Measurements from ENCODE around the gene BAHCC1.

BAHCC1 gene

GRCh38 chr17:81386646-81387099 is 8.6 kb upstream of the BAHCC1 start:
- no peak for DNase-seq (ENCODE audit: low read depth, low spot score)

DNA sequence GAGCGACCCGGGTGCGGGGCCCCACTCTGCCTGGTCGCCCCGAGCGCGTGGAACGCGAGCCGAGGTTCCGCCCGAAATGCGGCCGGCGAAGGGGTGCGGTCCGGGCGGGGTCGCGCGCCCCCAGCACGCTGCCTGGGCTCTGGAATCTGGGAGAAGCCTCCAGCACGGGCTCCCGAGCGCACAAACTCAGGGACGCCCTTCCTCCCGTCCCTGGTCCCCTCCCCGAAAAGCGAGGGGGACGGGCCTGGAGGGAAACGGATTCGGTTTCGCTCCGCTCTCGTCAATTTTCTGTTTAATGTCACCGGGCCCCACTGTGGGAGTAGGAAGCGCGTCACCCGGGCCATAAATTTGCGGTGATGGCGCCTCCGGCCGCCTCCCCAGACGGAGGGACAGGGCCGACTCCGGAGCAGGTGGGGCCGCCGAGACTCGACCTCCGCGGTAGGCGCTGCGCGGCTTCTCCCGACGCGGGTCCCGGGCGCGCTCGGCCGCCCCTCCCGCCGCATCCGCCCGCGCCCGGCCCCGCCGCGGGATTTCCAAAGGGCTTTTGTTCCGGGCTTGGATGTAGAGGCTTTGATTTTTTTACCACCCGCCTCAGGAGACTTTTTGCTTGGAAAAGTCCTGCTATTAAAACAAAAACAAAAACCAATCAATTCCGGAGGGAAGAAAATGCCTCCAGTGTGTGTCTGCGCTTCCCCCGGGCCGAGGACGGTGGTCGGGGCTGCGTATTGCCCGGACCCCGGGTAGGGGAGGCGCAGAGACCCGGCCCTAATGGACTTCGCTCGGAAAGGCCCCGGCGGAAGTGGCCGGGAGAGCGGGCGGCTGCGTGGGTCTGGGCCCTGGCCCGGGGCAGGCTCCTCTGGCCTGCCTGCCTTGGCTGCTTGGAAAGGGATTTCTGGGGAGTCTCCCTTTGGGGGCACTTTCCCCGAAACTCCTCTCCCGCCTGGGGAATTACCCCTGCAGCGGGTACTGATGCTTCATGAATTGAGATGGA is 7.9 kb upstream of the BAHCC1 start:
- no peak for DNase-seq (ENCODE audit: low read depth, low spot score)

DNA sequence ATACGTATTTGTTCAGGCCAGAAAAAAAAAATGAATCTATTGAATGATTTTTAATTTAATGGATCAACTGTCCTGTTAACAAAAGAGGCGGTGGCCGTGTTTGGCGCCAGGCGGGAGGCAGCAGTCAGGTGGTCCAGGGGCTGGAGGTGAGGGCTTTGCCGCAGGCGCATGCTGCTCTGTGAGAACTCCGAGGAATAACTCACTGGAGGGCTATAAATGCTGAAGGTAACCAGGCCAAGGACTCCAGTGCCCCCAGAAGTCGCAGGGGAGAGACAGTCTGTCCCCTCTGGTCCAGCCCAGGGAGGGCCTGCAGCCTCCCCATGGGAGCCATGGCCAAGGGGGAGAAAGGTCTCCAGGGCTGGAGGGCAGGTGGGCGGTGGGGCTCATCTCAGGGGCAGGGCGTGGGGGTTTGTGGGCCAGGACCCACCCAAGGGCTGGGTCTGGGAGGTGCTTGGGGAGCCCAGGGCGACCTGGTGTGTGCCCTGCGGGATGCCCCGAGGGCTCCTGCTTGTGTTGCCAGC is 7.1 kb upstream of the BAHCC1 start:
- no peak for DNase-seq (ENCODE audit: low read depth, low spot score)

GRCh38 chr17:81388612-81389367 is 6.5 kb upstream of the BAHCC1 start:
- DNase-seq (ENCODE audit: low read depth, low spot score): no peak

GRCh38 chr17:81389585-81389984 is 5.7 kb upstream of the BAHCC1 start:
- no peak for DNase-seq (ENCODE audit: low read depth, low spot score)

DNA sequence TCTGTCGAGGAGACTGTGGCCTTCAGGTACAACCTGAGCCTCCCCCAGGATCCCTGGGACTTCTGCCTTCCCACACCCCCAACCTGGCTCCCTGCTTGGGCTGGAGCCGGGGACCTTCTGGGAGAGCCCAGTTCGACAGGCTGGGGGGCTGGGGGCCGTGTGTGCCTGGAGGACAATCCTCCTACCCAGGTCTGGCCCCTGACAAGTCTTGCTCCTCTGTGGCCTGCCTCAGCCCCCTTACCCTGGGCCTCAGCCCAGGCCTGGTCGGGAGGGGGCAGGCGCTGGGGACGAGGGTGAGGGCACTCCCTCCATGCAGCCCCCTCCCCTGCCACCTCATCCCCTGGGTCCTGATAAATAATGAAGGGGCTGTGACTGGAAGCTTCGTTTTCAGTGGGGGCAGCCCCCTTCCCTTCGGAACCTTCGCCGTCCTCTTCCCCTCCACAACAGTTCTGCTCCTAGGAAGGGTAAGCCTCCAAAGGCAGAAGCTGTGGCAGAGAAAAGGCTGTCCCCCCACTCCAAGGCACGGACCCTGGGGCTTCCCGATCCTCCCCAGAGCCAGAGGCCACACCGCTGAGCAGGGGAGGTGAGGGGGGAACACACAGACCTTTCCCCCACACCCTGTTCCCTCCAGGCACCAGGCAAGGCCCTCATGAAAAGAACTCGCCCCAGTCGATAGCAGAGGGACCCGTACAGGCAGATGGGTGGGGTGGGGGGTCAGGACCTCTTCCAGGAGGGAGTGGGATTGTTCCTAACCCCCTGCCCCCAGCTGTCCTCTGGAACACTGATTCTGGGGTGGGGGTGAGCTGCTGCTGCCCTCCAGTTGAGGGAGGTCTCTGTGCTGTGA is 5.0 kb upstream of the BAHCC1 start:
- no peak for DNase-seq (ENCODE audit: low read depth, low spot score)

GRCh38 chr17:81390873-81391255 is 4.4 kb upstream of the BAHCC1 start:
- no peak for DNase-seq (ENCODE audit: low read depth, low spot score)

- DNase-seq (ENCODE audit: low read depth, low spot score): no peak
Observed at GRCh38 chr17:81391293-81391935, 3.8 kb upstream of the BAHCC1 start.

DNA sequence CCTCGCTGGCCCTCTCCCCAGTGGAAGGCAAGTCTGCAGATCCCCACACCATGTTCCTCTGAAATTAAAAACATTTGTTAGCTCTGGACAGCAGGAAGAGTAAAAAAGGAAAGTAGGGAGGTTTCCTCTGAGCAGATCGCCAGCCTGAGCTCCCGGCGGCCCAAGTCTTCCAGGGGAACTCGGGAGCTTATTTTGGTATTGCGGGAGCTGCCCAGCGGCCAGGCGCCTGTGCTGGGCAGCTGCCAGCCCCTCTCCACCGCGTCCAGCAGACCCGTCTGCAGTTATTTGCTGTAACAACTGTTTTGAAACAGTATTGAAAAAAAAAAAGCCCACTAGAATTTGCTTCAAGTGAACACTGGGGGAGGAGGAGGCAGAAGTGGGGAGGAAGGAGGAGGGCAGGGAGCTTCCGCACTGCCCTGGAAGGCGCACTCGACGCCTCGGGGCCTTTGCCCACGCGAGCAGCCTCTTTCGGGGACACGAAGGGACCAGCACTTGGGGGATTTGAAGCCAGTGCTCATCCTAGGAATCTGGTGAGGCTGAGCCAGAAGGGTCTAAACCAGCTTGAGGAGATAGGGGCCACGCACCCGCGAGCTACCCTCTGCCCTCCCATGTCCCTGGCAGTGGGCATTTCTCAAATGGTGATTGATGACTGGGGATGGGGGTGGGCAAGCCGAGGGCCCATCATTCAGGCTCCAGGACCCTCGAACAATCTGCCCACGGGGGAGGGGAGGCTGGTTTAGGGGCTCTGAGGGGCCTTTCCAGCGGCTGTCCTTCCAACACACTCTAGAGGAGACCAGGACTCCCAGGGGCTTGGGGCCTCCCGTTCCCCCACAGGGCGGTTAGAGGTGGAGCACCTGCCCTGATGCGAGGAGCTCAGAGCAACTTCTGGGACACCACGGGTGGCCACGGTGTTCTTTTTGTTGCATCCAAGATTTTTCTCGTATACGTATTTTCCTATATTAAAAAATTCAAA is 3.0 kb upstream of the BAHCC1 start:
- DNase-seq (ENCODE audit: low read depth, low spot score): peak; percentile 51

- no peak for DNase-seq (ENCODE audit: low read depth, low spot score)
Observed at GRCh38 chr17:81392909-81393654, 2.2 kb upstream of the BAHCC1 start.

- peak; percentile 99 for DNase-seq (ENCODE audit: low read depth, low spot score)
Observed at GRCh38 chr17:81393684-81394376, 1.4 kb upstream of the BAHCC1 start.

DNA sequence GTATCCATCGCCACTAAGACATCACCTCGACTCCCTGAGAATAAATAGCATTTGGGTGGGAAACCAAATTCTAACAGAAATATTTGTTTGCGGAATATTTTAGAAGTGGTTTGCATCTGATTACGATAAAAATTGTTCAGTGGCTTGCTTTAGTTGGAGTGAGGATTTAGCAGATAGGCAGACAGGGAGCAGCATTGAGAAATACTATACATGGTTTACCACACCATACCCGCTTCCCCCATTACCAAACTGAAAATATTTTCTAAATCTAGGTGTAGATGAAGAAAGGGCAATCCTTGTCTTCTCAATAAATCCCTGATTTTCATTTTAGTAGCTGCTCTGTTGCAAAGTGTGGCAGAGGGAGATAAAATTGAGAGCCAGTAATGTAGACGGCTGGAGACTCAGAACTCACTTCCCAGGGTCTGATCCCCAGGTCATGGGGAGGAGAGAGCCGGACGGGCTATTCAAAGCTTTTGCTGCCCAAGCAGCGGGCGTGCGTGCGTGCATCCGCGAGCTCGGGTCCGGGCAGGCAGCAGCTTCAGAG is 808 bp upstream of the BAHCC1 start:
- DNase-seq (ENCODE audit: low read depth, low spot score): no peak

- DNase-seq (ENCODE audit: low read depth, low spot score): no peak
Observed at GRCh38 chr17:81395600-81396277, 482 bp downstream of the BAHCC1 start.

DNA sequence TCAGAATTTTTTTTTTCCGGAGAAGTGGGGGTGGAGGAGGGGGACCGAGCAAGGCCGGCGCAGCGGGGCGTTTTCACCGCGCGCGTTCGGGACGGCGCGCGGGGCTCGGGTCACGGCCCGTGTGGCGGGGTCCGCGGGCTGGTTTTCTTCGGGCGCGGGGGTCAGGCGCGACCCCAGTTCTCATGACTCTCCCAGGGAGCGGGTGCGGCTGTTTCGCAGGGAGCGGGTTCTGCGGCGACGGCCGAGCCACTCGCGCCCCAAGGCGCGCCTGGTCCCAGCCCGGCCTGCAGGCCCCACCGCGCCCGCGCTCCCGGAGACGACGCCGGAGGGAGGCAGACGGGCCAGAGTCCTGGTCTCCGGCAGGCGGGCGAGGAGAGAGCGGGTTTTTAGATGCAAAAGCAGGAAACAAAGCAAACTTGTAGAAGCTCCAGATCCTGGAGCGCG is 1.0 kb downstream of the BAHCC1 start:
- no peak for DNase-seq (ENCODE audit: low read depth, low spot score)

DNA sequence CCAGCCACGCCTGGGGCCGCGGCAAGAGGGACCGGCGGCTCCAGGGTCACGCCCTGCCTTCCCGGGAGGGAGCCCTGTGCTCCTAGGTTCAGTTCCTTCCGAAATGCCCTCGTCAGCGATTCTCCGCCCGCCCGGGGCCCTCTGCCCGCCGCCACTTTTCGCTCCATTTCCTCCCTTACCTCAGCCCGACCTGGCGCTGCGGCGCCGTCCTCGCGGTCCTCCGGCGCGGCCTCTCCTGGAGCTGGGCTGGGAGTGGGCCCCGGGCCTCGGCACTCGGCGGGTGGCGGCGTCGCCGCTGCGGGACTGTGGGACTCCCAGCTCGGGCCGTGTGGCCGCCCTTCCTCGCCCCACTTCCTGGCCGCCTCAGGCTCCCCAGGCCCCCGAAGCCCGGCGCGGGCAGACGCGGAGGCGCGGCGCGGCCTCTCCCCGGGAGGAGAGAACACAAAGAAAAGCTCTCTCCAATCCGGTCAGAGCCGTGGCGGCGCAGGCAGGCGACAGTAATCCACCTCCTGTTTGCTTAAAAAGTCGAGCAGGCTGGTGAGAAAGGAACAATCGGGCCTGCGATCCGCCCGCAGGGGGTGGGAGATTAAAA is 1.6 kb downstream of the BAHCC1 start:
- DNase-seq (ENCODE audit: low read depth, low spot score): no peak

- no peak for DNase-seq (ENCODE audit: low read depth, low spot score)
Observed at GRCh38 chr17:81397314-81398175, 2.3 kb downstream of the BAHCC1 start.
